SK-N-MC (cell line): Measurements from ENCODE around the gene CLDN6.

ENCODE experiments used
- EZH2 ChIP-seq: fragments of 200-600 bp; sonication (generic); IDR thresholded peaks from one replicate; pipeline ENCODE4 v1.6.1; 2017; ENCODE audit warnings: antibody characterized with exemption
- POLR2AphosphoS5 ChIP-seq: IDR thresholded peaks from 2 replicates; pipeline ENCODE4 v1.6.1; 2012; ENCODE audit warnings: mild to moderate bottlenecking, low read depth, low read length, borderline replicate concordance

GRCh38 chr16:3013998-3014690 is 3.8 kb downstream of the CLDN6 start:
- TF ChIP-seq EZH2 (no peak), POLR2AphosphoS5 (no peak)
